HUES48 (cell line): ENCODE measurements around the gene CTSH.
A peak's percentile ranks its signal among the peaks of the same experiment; 100 is the strongest.
"Not testable (repeated sequence)": the region's sequence is repeated elsewhere in the genome, so short reads cannot be mapped to it uniquely, and the experiment has no call there.

Experiments used
- H3K27ac ChIP-seq: one replicate; pipeline ENCODE4 v1.7.0; 2013; ENCODE audit warnings: low read depth, low read length, inconsistent platforms
- H3K27me3 ChIP-seq: 2 replicates; pipeline ENCODE4 v1.6.1; 2013; ENCODE audit warnings: mild to moderate bottlenecking, low read length; ENCODE audit not compliant: control insufficient read depth, insufficient read depth
- H3K36me3 ChIP-seq: 2 replicates; pipeline ENCODE4 v1.6.1; 2013; ENCODE audit warnings: low read length; ENCODE audit not compliant: control insufficient read depth, insufficient read depth
- H3K4me1 ChIP-seq: 2 replicates; pipeline ENCODE4 v1.6.1; 2013; ENCODE audit warnings: mild to moderate bottlenecking, low read length; ENCODE audit not compliant: control insufficient read depth, insufficient read depth
- H3K4me3 ChIP-seq: 2 replicates; pipeline ENCODE4 v1.5.1; 2013; ENCODE audit warnings: mild to moderate bottlenecking, low read depth, low read length
- H3K9ac ChIP-seq: 2 replicates; pipeline ENCODE4 v1.6.1; 2013; ENCODE audit warnings: mild to moderate bottlenecking, low read depth, low read length, moderate library complexity
- H3K9me3 ChIP-seq: 2 replicates; pipeline ENCODE4 v1.6.1; 2013; ENCODE audit warnings: low read length; ENCODE audit not compliant: control insufficient read depth, insufficient read depth

Gene CTSH

DNA sequence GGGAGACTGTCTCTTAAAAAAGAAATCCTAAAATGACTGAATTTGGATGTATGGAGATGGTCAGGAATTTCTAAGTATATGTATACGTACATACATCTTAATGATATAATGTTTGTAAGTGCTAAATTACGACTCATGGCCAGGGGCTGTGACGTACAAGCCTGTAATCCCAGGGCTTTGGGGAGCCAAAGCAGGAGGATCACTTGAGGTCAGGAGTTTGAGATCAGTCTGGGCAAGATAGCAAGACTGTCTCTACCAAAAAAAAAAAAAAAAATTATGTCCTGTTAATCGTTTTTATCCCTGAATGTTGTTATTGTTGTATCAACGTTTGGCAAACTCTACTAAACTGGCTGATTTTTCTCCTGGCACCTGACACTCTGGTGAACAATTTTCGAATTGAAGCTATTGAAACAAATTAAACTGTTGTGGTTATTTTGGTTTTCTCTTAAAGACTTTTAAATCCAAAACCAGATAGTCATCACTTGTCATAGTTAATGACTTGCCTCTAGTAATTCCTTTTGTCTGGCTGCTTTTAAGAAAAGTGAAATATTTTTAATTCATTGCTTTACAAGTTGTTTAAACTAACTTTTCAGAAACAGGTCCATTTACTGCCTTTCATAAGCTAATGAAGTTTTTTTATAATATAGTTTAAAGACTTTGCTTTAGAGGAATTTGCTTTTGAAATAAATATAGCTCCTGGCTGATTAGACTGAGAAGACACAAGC lies 65.2 kb downstream of the CTSH start:
- no peak overlapping the region for H3K27ac ChIP-seq
- no peak overlapping the region for H3K4me3 ChIP-seq
- no peaks in the 10 kb centered on the region for H3K27me3 ChIP-seq
- peaks cover 38% of the 10 kb centered on the region for H3K4me1 ChIP-seq
- peaks cover 57% of the 10 kb centered on the region for H3K36me3 ChIP-seq
- H3K9ac ChIP-seq: no peak overlapping the region
- H3K9me3 ChIP-seq: no peaks in the 10 kb centered on the region

GRCh38 chr15:78878356-78878755 lies 66.5 kb downstream of the CTSH start:
- Histone ChIP-seq H3K9me3 (no peaks in the 10 kb centered on the region), H3K9ac (no peak overlapping the region), H3K4me1 (peaks cover 38% of the 10 kb centered on the region), H3K27me3 (no peaks in the 10 kb centered on the region), H3K36me3 (peaks cover 49% of the 10 kb centered on the region), H3K4me3 (peak overlapping the region; percentile 44; the same call in 1 of the 2 replicates), H3K27ac (no peak overlapping the region)

DNA sequence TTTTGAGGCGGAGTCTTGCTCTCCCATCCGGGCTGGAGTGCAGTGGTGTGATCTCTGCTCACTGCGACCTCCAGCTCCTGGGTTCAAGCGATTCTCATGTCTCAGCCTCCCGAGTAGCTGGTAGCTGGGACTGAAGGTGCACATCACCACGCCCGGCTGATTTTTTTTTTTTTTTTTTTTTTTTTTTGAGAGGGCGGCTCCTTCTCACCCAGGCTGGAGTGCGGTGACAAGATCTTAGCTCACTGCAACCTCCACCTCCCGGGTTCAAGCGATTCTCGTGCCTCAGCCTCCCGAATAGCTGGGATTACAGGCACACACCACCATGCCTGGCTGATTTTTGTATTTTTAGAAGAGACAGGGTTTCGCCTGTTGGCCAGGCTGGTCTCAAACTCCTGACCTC lies 67.9 kb downstream of the CTSH start:
- H3K27ac ChIP-seq, H3K27me3 ChIP-seq, H3K9ac ChIP-seq, H3K9me3 ChIP-seq: not testable (repeated sequence)
- H3K4me3 ChIP-seq: 0 out of 2 replicates have a peak overlapping the region, but pooled peaks have one; percentile 8
- H3K4me1 ChIP-seq: peaks cover 41% of the 10 kb centered on the region
- H3K36me3 ChIP-seq: peaks cover 36% of the 10 kb centered on the region

GRCh38 chr15:78875107-78875914 lies 69.5 kb downstream of the CTSH start:
- Histone ChIP-seq H3K4me1 (peaks cover 41% of the 10 kb centered on the region), H3K9me3 (no peaks in the 10 kb centered on the region), H3K9ac (peak overlapping the region; percentile 100; the same call in 1 of the 2 replicates), H3K36me3 (peaks cover 19% of the 10 kb centered on the region), H3K27me3 (no peaks in the 10 kb centered on the region), H3K4me3 (peak overlapping the region; percentile 98), H3K27ac (no peak overlapping the region)

- Histone ChIP-seq H3K27ac (peak overlapping the region; percentile 99), H3K27me3 (no peaks in the 10 kb centered on the region), H3K9me3 (no peaks in the 10 kb centered on the region), H3K4me1 (peaks cover 34% of the 10 kb centered on the region), H3K9ac (peak overlapping the region; percentile 100), H3K36me3 (0 out of 2 replicates have a peak, but pooled peaks cover 9% of the 10 kb centered on the region), H3K4me3 (peak overlapping the region; percentile 98)
Measured at GRCh38 chr15:78873793-78874765, 70.8 kb downstream of the CTSH start.

DNA sequence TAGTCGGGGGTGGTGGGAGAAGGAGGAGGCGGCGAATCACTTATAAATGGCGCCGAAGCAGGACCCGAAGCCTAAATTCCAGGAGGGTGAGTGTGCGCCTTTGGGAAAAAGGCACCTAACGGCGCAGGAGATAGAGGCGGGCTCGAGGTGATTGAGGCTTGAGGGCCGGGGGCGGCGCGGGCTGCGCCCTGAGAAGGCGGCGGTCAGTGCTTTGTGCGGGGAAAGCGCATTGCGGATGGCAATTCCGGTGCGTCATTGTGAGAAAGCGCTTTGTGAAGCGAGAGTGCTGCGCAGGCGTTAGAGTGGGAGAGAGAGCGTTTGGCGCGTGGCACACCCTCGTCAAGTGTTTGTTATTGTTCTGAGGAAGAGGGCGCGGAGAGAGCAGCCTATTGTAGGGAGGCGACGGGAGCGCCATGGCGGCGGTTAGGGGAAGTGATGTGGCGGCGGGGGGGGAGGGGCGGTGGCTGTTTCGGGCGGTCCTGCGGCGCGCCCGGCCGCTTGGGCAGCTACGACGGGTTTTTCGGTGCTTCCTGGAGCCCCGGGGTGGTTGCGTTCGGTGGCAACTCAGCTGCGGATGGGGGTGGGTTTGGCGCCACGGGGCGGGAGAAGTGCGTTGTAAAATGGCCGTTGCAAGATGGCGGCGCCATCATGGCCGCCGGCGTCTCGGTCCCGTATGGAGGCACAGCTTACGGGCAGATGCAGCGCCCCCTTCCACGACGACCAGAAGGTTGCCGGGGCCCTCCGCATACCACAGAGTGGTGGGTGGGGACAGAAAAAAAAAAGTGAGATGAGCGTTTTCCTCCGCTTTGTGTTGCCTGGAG lies 71.7 kb downstream of the CTSH start:
- Histone ChIP-seq H3K36me3 (0 out of 2 replicates have a peak, but pooled peaks cover 4% of the 10 kb centered on the region), H3K4me1 (peaks cover 26% of the 10 kb centered on the region), H3K4me3 (peak overlapping the region; percentile 98), H3K27ac (peak overlapping the region; percentile 99), H3K27me3 (no peaks in the 10 kb centered on the region), H3K9ac (peak overlapping the region; percentile 100), H3K9me3 (no peaks in the 10 kb centered on the region)

DNA sequence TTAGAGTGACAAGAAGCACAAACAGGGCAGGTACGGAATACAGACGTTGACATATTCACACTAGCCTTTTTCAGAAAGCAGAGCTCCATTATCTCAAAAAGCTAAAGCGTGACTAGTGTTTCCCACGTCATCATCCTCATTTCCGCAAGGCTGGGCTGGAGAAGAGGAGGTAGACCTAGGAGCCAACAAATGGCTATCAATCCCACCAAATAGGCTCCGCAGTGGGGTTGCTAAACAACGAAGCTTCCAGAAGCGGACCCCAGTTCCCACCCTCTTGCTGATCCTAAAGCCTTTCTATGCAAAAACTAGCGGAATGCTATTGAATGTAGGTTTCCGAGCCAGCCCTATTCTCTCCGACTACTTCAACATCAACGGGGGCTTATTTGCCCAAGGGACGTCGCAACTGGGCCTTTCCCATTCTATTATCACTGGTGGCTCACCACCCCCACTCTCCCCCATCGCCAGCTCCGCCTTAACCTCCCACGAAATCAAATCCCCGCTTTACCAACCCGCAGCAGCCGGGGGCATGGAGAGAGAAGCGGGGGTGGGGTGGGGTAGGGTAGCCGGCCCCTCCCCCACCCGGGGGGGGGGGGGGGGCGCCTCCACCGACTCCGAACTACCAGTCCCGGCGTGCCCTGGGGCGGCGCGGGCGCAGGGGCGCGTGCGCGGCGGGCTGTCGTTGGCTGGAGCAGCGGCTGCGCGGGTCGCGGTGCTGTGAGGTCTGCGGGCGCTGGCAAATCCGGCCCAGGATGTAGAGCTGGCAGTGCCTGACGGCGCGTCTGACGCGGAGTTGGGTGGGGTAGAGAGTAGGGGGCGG lies 72.5 kb downstream of the CTSH start, which contains the start of gene MORF4L1:
Gene MORF4L1, plus strand, starts transcription at position 736 of the 817 bp plus-strand sequence. CDS start 128 bp downstream, outside the sequence.
- Histone ChIP-seq H3K9ac (peak within 1 kb of the TSS; percentile 100), H3K9me3 (no peaks in the 10 kb centered on the region), H3K27me3 (no peaks in the 10 kb centered on the region), H3K27ac (peak within 1 kb of the TSS; percentile 99), H3K4me3 (peak within 1 kb of the TSS; percentile 98), H3K36me3 (no peaks in the 10 kb centered on the region), H3K4me1 (peaks cover 18% of the 10 kb centered on the region)

DNA sequence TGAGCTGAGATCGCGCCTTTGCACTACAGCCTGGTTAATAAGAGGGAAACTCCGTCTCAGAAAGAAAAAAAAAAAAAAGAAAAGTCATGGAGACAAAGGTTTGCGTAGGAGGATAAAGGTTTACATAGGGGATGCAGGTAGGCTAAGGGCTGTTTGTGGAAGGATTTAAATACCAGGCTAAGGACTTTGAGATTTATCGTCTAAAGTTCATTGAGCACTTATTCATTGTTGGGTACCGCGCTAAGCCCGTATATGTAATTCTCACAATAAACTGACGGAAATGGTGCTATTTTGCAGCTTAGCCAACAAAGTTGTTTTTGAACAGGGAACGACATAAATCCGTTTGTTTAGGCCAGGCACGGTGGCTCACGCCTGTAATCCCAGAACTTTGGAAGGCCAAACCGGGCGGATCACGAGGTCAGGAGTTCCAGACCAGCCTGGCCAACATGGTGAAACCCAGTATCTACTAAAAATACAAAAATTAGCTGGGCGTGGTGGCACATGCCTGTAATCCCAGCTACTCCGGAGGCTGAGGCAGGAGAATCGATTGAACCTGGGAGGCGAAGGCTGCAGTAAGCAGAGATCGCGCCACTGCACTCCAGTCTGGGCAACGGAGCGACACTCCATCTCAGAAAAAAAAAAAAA lies 73.2 kb downstream of the CTSH start:
- H3K9ac ChIP-seq: peak overlapping the region; percentile 77; the same call in 1 of the 2 replicates
- H3K4me3 ChIP-seq: peak overlapping the region; percentile 77
- not testable (repeated sequence) for H3K9me3 ChIP-seq, H3K36me3 ChIP-seq, H3K27me3 ChIP-seq
- H3K27ac ChIP-seq: peak overlapping the region; percentile 95
- H3K4me1 ChIP-seq: peaks cover 15% of the 10 kb centered on the region
